GM06990 (cell line): ENCODE measurements around the gene PRKCE.

ENCODE experiments used
- DNase-seq: peaks from one replicate; pipeline ENCODE4 v3.0.0-alpha.2; 2011; ENCODE audit not compliant: insufficient read length; ENCODE audit errors: extremely low read depth
- H3K27me3 ChIP-seq: replicated peaks from 2 replicates; pipeline ENCODE4 v1.6.0; 2011; ENCODE audit warnings: low read length; ENCODE audit not compliant: control insufficient read depth, insufficient read depth
- H3K36me3 ChIP-seq: 2 replicates; pipeline ENCODE4 v1.5.1; 2011; ENCODE audit warnings: low read length; ENCODE audit not compliant: control insufficient read depth, insufficient read depth
- H3K4me3 ChIP-seq: replicated peaks from 2 replicates; pipeline ENCODE4 v1.5.1; 2011; ENCODE audit warnings: low read depth, mild to moderate bottlenecking, control low read depth, low read length
- CTCF ChIP-seq: IDR thresholded peaks from 2 replicates; pipeline ENCODE4 v1.5.1; 2011; ENCODE audit warnings: low read length, control low read depth, mild to moderate bottlenecking, inconsistent platforms; ENCODE audit not compliant: insufficient read depth, poor library complexity, severe bottlenecking

The PRKCE gene

GRCh38 chr2:45879406-45879805 lies 227.9 kb downstream of the PRKCE start:
- TF ChIP-seq CTCF, result peak; percentile 12
- no peaks in the 10 kb centered on the region for H3K27me3 ChIP-seq
- H3K36me3 ChIP-seq, result no peaks in the 10 kb centered on the region
- no peak for DNase-seq
- H3K4me3 ChIP-seq, result no peak overlapping the region

- TF ChIP-seq CTCF, result no peak
- no peaks in the 10 kb centered on the region for H3K27me3 ChIP-seq
- H3K36me3 ChIP-seq, result no peaks in the 10 kb centered on the region
- no peak overlapping the region for H3K4me3 ChIP-seq
- no peak for DNase-seq
These were observed 228.5 kb downstream of the PRKCE start for GRCh38 chr2:45879936-45880335.

- no peaks in the 10 kb centered on the region for H3K27me3 ChIP-seq
- H3K36me3 ChIP-seq, result no peaks in the 10 kb centered on the region
- H3K4me3 ChIP-seq, result no peak overlapping the region
- no peak for DNase-seq
- no peak for TF ChIP-seq CTCF
These were observed 230.6 kb downstream of the PRKCE start for GRCh38 chr2:45881970-45882581.

- DNase-seq, result no peak
- no peak for TF ChIP-seq CTCF
- H3K27me3 ChIP-seq, result no peaks in the 10 kb centered on the region
- H3K4me3 ChIP-seq, result no peak overlapping the region
- no peaks in the 10 kb centered on the region for H3K36me3 ChIP-seq
These were observed 231.5 kb downstream of the PRKCE start for GRCh38 chr2:45882707-45883602.

- no peak for TF ChIP-seq CTCF
- DNase-seq, result no peak
- Histone ChIP-seq H3K27me3 (no peaks in the 10 kb centered on the region), H3K4me3 (no peak overlapping the region), H3K36me3 (no peaks in the 10 kb centered on the region)
These were observed 232.1 kb downstream of the PRKCE start for GRCh38 chr2:45883603-45884000.

- Histone ChIP-seq H3K4me3 (no peak overlapping the region), H3K36me3 (no peaks in the 10 kb centered on the region), H3K27me3 (no peaks in the 10 kb centered on the region)
- TF ChIP-seq CTCF, result no peak
- no peak for DNase-seq
These were observed 232.7 kb downstream of the PRKCE start for GRCh38 chr2:45884126-45884525.
